ENCODE results near the gene KDM4C.
"Not testable (repeated sequence)": the region's sequence is repeated elsewhere in the genome, so short reads cannot be mapped to it uniquely, and the experiment has no call there.

KDM4C gene

DNA sequence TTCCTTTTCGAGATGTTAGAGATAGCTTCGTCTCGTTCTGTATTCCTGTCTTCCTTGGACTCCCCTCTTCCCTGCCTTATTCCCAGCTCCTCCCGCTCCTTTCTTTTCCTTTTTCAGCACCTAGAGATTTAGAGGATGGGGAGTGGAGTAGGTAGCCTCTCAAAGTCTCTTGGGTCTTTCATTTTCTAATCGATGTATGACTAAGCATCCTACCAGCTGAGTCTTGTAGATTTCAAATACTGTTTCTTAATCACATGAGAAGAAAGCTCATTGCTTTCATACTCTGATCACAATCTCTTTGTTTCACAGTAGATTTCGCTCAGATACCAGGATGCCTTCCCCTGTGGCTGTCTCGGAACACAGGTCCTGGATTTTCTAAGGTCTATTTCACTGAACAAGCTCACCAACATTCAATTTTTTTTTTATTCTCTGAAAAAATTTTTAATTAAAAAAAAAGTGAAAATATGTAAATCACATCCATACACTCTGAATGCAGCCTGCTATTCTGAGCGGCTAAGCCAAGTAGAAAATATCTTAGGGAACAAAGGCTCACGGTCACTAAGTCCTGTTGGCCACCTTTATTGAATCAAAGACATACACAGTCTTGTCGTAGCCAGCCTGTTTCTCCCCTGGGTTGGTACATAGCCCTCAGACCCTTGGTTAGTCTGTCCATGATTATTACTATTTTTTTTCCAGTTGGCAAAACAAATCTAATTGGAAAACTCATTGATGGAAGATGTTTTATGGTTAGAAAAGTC, 413.8 kb downstream of the KDM4C start:
- DNase-seq (ENCODE audit: low read depth): no peak

- no peak for DNase-seq (ENCODE audit: low read depth)
Measured at GRCh38 chr9:7172154-7173115, 414.7 kb downstream of the KDM4C start.

DNA sequence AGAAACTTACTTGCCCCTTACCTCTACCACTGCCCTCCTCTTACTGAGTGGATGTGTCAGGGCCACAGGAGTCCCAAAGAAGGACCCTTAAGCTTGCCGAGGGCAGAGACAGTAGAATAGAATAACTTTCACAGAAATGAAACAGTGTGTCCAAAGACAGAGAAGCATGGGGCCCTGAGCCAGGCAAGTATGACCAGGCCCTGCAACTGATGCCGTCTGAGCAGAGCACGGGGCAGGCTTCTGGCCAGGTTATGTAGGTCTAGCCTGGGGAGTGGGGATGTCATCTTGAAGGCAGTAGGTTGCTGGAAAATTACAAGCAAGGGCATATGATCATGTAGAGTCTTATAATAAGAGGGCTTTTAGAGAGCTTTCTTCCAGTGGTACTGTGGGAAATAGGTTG, 415.4 kb downstream of the KDM4C start:
- DNase-seq (ENCODE audit: low read depth): no peak

- no peak for DNase-seq (ENCODE audit: low read depth)
Measured at GRCh38 chr9:7174301-7174700, 416.5 kb downstream of the KDM4C start.

- DNase-seq (ENCODE audit: low read depth): no peak
Measured at GRCh38 chr9:7174884-7175283, 417.1 kb downstream of the KDM4C start.

DNA sequence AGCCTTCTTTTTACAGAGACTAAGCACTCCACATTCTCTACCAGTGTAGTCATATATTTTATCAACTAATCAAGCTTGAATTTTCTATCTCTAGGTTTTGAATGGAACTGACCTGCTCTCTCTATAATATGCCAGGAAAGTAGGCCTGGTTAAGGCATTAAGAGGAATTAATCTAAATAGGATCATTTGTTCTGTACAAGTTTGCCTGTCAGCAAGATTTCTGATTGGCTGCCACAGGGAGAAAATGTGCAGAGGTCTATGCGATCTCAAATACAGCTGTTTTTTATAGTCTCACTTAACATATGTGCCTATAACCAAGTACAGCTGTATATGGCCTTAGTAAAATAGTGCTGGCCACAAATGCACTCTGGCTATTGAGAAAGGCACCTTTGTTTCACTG, 418.8 kb downstream of the KDM4C start:
- no peak for DNase-seq (ENCODE audit: low read depth)

- DNase-seq (ENCODE audit: low read depth): no peak
Measured at GRCh38 chr9:7177383-7177782, 419.6 kb downstream of the KDM4C start.

GRCh38 chr9:7178729-7179128, 421.0 kb downstream of the KDM4C start:
- DNase-seq (ENCODE audit: low read depth): no peak

DNA sequence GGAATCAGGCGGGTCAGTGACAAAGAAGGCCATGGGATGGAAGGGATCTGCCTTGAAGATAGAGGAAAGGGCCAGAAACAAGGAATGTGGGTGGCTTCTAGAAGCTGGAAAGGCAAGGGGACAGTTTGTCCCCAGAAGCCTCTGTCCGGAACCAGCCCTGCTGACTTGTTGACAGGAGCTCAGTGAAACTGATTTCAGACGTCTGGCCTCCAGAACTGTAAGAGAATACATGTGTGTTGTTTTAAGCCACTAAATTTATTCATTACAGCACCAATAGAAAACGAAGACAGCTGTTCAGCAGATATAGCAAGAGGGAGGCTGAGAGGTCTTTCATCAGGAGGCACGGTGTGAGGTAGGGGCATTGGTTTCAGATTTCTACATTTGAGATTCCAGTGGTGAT, 422.5 kb downstream of the KDM4C start:
- DNase-seq (ENCODE audit: low read depth): no peak

GRCh38 chr9:7183139-7183538, 425.4 kb downstream of the KDM4C start:
- DNase-seq (ENCODE audit: low read depth): not testable (repeated sequence)

DNA sequence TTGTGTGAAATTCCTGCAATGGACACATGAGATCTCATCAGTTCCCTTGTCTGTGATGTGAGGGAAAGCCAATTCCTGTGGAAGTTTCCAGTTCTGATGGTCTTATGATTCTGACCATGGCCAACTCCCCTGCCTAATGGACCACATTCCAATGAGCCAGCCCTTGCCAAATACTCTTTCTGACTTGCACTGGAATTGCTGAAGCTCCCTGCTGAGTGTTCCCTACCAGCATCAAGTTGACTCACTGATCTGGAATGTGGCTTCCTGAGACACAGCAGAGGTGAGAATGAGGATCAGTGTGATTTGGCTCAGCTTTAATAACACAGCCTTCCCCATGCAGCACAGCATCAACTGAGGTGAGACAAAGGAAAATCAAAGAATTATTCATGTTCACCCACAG, 427.8 kb downstream of the KDM4C start:
- DNase-seq (ENCODE audit: low read depth): no peak

DNA sequence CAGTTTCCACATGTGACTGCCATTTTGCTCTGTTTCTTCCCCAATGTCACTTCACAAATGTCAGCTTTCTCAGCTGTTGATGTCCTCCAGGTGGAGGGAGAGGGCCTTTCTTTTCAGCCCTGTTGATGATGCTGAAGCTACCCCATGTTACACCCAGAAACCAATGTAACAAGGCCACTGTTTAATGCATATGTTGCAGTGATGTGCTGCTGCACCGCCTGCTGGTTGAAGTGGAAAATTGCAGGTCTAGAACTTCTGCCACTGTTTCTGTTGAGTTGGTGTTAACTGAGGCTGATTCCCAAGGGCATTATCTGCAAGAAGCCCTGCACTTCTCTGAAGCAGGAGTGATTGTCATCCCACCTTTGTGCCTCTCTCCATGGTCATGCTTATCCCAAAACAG, 428.4 kb downstream of the KDM4C start:
- DNase-seq (ENCODE audit: low read depth): no peak

- DNase-seq (ENCODE audit: low read depth): no peak
Measured at GRCh38 chr9:7192266-7192665, 434.5 kb downstream of the KDM4C start.

DNA sequence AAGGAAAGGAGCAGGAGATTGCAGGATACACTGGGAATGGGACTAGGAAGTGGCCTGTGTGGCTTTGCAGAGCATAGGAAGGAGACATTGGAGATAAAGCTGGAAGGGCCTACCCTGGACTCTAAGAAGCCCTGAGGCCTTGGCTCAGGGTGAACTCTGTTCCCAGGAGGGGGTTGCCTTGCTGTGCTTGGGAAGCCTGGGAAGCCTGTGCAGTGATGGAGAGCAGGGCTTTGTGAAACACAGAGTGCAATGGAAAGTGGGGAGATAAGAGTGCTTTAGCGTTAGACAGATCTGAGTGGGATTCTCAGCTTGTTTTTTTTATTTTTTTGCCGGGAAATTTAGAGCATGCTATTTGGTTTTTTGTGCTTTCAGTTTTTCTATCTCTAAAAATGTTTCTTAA, 437.8 kb downstream of the KDM4C start:
- DNase-seq (ENCODE audit: low read depth): no peak

GRCh38 chr9:7196467-7196866, 438.7 kb downstream of the KDM4C start:
- no peak for DNase-seq (ENCODE audit: low read depth)

DNA sequence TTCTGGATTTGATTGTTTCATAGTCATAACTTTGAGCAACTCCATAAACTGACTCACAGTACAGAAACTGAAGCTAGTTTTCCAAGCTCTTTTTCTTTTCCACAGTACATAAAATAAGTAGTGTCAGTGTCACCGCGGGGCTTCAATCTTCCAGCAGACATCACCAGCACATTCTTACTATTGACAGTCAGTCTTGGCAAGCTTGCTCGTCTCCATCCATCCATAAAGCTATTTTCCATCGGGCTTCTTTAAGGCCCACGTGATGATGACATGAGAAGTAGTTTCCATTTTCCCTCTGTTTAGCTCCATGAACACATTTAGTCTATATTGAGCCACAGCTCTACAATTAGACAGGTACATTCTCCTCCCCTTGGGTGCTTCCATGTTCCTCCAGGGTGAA, 443.4 kb downstream of the KDM4C start:
- no peak for DNase-seq (ENCODE audit: low read depth)

DNA sequence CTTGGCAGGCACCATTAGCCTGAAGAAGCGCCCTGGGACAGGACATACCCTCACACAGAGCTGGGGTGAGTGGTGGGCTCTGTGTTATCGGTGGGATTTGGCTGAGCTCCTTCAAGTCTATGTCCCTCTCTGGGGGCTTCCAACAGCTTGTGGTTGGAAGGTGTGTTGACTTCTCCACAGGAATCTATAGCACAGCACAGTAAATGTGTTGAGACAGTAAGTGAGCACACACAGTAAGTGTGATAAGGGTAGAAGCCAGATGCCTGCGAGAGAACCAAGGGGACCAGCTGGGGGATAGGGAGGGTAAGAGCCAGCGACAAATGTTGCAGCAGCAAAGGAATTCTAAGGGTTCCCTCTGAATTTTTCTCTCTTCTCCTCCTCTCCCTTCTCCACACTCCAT, 448.0 kb downstream of the KDM4C start:
- no peak for DNase-seq (ENCODE audit: low read depth)

- no peak for DNase-seq (ENCODE audit: low read depth)
Measured at GRCh38 chr9:7206221-7206758, 448.5 kb downstream of the KDM4C start.

- DNase-seq (ENCODE audit: low read depth): no peak
Measured at GRCh38 chr9:7209016-7209715, 451.4 kb downstream of the KDM4C start.

- DNase-seq (ENCODE audit: low read depth): no peak
Measured at GRCh38 chr9:7209990-7210389, 452.2 kb downstream of the KDM4C start.

DNA sequence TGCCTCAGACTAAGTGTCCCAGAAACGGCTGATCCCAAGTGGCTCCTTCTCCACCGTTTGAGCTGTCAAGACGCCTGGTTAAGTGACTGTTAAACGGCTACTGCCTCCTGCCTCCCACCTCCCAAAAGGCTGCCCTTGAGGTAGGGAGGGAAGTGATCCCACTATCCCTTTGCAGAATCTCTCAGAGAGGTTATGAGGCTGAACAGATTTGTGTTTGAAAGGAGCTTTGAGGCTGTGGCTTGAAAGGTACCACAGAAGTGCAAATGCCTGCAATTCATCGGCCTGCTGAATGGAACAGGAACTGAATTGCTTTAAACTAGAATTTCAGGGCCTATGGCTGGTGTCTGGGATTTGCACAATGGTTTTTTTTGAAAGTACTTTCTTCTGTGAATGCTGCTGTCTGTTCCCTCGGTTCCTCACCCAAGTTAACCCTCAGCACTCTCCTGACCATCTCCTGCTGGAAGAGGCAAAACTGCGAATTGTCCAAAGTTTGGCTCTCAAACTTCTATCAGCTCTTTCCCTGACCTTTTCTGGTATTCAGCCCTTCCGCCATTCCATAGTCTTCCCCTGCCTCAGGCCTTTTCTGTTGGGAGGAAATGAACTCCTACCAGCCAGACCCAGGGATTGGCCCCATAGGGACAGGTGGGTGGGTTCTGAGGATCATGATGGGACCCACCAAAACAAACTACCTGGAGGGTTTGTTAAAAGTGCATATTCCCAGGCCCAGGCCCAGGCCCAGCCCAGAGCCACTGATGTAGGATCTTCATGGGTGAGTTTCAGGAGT, 453.3 kb downstream of the KDM4C start:
- DNase-seq (ENCODE audit: low read depth): no peak

GRCh38 chr9:7211657-7212056, 453.9 kb downstream of the KDM4C start:
- no peak for DNase-seq (ENCODE audit: low read depth)
